H9 (cell line): ENCODE measurements around the gene LRRC36. TPM values are rescaled to one million over a fixed set of nuclear protein-coding genes. Genes with fewer than 3 reads are reported as not detected.

Experiments
- DNase-seq: peaks from one replicate; pipeline ENCODE4 v3.0.0-alpha.2; 2017
- H2AFZ ChIP-seq: one replicate; pipeline ENCODE4 v1.6.1; 2013; ENCODE audit warnings: mild to moderate bottlenecking, low read length, control low read depth, moderate library complexity
- H2AK5ac ChIP-seq: 2 replicates; pipeline ENCODE4 v1.6.1; 2013; ENCODE audit warnings: low read length, control low read depth, mixed read lengths; ENCODE audit not compliant: insufficient read length
- H2BK120ac ChIP-seq: one replicate; pipeline ENCODE4 v1.6.1; 2013; ENCODE audit warnings: low read depth, mild to moderate bottlenecking, low read length, control low read depth, inconsistent platforms; ENCODE audit not compliant: poor library complexity, severe bottlenecking
- H2BK12ac ChIP-seq: 2 replicates; pipeline ENCODE4 v1.6.1; 2013; ENCODE audit warnings: low read length, control low read depth, mixed read lengths, low read depth; ENCODE audit not compliant: insufficient read length
- H2BK15ac ChIP-seq: 2 replicates; pipeline ENCODE4 v1.6.1; 2013; ENCODE audit warnings: low read depth, low read length, control low read depth
- H2BK20ac ChIP-seq: one replicate; pipeline ENCODE4 v1.6.1; 2013; ENCODE audit warnings: low read depth, mild to moderate bottlenecking, low read length, control low read depth, inconsistent platforms; ENCODE audit not compliant: poor library complexity, severe bottlenecking
- H2BK5ac ChIP-seq: 2 replicates; pipeline ENCODE4 v1.6.1; 2013; ENCODE audit warnings: low read length, control low read depth, mixed read lengths; ENCODE audit not compliant: insufficient read length
- H3K14ac ChIP-seq: 2 replicates; pipeline ENCODE4 v1.6.1; 2013; ENCODE audit warnings: low read length, control low read depth; ENCODE audit not compliant: insufficient read depth
- H3K18ac ChIP-seq: 2 replicates; pipeline ENCODE4 v1.6.1; 2013; ENCODE audit warnings: low read depth, mild to moderate bottlenecking, mixed read lengths, low read length, control low read depth; ENCODE audit not compliant: insufficient read length
- H3K23ac ChIP-seq: 2 replicates; pipeline ENCODE4 v1.6.1; 2013; ENCODE audit warnings: low read length, control low read depth, mixed read lengths, low read depth; ENCODE audit not compliant: insufficient read length
- H3K23me2 ChIP-seq: 2 replicates; pipeline ENCODE4 v1.6.1; 2013; ENCODE audit warnings: low read depth, mild to moderate bottlenecking, mixed read lengths, low read length, control low read depth; ENCODE audit not compliant: insufficient read length, poor library complexity, severe bottlenecking
- H3K27ac ChIP-seq: 2 replicates; pipeline ENCODE4 v1.5.1; 2013; ENCODE audit warnings: low read length, control low read depth, mixed read lengths, low read depth; ENCODE audit not compliant: insufficient read length
- H3K27me3 ChIP-seq: 2 replicates; pipeline ENCODE4 v1.6.1; 2013; ENCODE audit warnings: low read length, control low read depth, inconsistent platforms; ENCODE audit not compliant: insufficient read depth
- H3K4ac ChIP-seq: 2 replicates; pipeline ENCODE4 v1.6.1; 2013; ENCODE audit warnings: low read depth, mild to moderate bottlenecking, control low read depth, inconsistent platforms, low read length, moderate library complexity
- H3K4me1 ChIP-seq: 2 replicates; pipeline ENCODE4 v1.6.1; 2013; ENCODE audit warnings: low read length, control low read depth, inconsistent platforms; ENCODE audit not compliant: insufficient read depth
- H3K4me2 ChIP-seq: 2 replicates; pipeline ENCODE4 v1.6.1; 2013; ENCODE audit warnings: low read length, control low read depth, mixed read lengths; ENCODE audit not compliant: insufficient read length, insufficient read depth
- H3K56ac ChIP-seq: 2 replicates; pipeline ENCODE4 v1.6.1; 2013; ENCODE audit warnings: low read depth, mild to moderate bottlenecking, mixed read lengths, low read length, control low read depth; ENCODE audit not compliant: insufficient read length
- H3K79me1 ChIP-seq: 2 replicates; pipeline ENCODE4 v1.6.1; 2013; ENCODE audit warnings: low read depth, mild to moderate bottlenecking, moderate library complexity, low read length, control low read depth, inconsistent platforms; ENCODE audit not compliant: insufficient read depth, poor library complexity, severe bottlenecking
- H3K79me2 ChIP-seq: 2 replicates; pipeline ENCODE4 v1.6.1; 2013; ENCODE audit warnings: low read length, control low read depth, inconsistent platforms; ENCODE audit not compliant: insufficient read depth
- H3K9ac ChIP-seq: 2 replicates; pipeline ENCODE4 v1.6.1; 2013; ENCODE audit warnings: low read length, control low read depth, mixed read lengths; ENCODE audit not compliant: insufficient read length; ENCODE audit errors: extremely low read depth
- H3K9me3 ChIP-seq: one replicate; pipeline ENCODE4 v1.6.1; 2013; ENCODE audit warnings: low read depth, low read length, inconsistent platforms; ENCODE audit not compliant: control insufficient read depth
- H3T11ph ChIP-seq: one replicate; pipeline ENCODE4 v1.6.1; 2013; ENCODE audit warnings: mild to moderate bottlenecking, low read length, control low read depth, inconsistent platforms
- H4K20me1 ChIP-seq: one replicate; pipeline ENCODE4 v1.6.1; 2013; ENCODE audit not compliant: control insufficient read depth, insufficient read length, insufficient read depth
- H4K5ac ChIP-seq: 2 replicates; pipeline ENCODE4 v1.6.1; 2013; ENCODE audit warnings: low read depth, mild to moderate bottlenecking, mixed read lengths, low read length, control low read depth; ENCODE audit not compliant: insufficient read length
- H4K8ac ChIP-seq: replicated peaks from 2 replicates; pipeline ENCODE4 v1.6.1; 2013; ENCODE audit warnings: low read length, control low read depth, mixed read lengths, low read depth; ENCODE audit not compliant: insufficient read length
- H4K91ac ChIP-seq: 2 replicates; pipeline ENCODE4 v1.6.1; 2013; ENCODE audit warnings: low read depth, mild to moderate bottlenecking, moderate library complexity, mixed read lengths, low read length, control low read depth; ENCODE audit not compliant: insufficient read length
- H3K27ac Mint-ChIP-seq, 3 experiments: 2 replicates in 2 of 3; 3 replicates in 1 of 3; pipeline ENCODE4 v1.8.0; 2020 to 2021; ENCODE audit warnings: mixed read lengths in 3 of 3, mild to moderate bottlenecking in 1 of 3, moderate library complexity in 1 of 3
- H3K27me3 Mint-ChIP-seq: 2 replicates; pipeline ENCODE4 v1.8.0; 2021; ENCODE audit warnings: low read depth, mild to moderate bottlenecking, moderate library complexity, mixed read lengths
- H3K36me3 Mint-ChIP-seq, 3 experiments: 2 replicates in 2 of 3; 3 replicates in 1 of 3; pipeline ENCODE4 v1.8.0; 2020 to 2021; ENCODE audit warnings: low read depth in 3 of 3, mixed read lengths in 3 of 3; ENCODE audit not compliant: insufficient read depth in 1 of 3
- H3K4me1 Mint-ChIP-seq, 2 experiments: 2 replicates each; pipeline ENCODE4 v1.8.0; 2020; ENCODE audit warnings: mixed read lengths in 2 of 2
- H3K4me3 Mint-ChIP-seq, 2 experiments: 2 replicates in 1 of 2; 3 replicates in 1 of 2; pipeline ENCODE4 v1.8.0; 2020 to 2021; ENCODE audit warnings: mild to moderate bottlenecking in 2 of 2, mixed read lengths in 2 of 2, moderate library complexity in 1 of 2
- H3K9me3 Mint-ChIP-seq, 2 experiments: 2 replicates in 1 of 2; 3 replicates in 1 of 2; pipeline ENCODE4 v1.8.0; 2020; ENCODE audit warnings: mild to moderate bottlenecking in 2 of 2, mixed read lengths in 2 of 2, moderate library complexity in 1 of 2
- WGBS: extraction: QIAGEN DNeasy Blood & Tissue Kit; methylation state at CpG from one replicate; pipeline ENCODE4 v1.1.7; 2013; ENCODE audit warnings: missing lambda C conversion rate, low lambda C conversion rate, mixed read lengths; ENCODE audit not compliant: insufficient read length; ENCODE audit errors: extremely low coverage; 5-methylcytosine and 5-hydroxymethylcytosine counted together
- total RNA-seq: library from RNA; stranded (reverse); gene quantifications from 2 replicates; pipeline ENCODE4 v1.2.1, GENCODE V29; 2021
- TF ChIP-seq, protein P1 (sequence below): fragments of 200-600 bp; sonication (generic); conservative IDR thresholded peaks from 3 replicates; pipeline ENCODE4 v1.8.0; 2021; ENCODE audit warnings: antibody characterized with exemption, mild to moderate bottlenecking

Gene LRRC36
- total RNA-seq, 1 experiment from 2014 or later = not detected

DNA sequence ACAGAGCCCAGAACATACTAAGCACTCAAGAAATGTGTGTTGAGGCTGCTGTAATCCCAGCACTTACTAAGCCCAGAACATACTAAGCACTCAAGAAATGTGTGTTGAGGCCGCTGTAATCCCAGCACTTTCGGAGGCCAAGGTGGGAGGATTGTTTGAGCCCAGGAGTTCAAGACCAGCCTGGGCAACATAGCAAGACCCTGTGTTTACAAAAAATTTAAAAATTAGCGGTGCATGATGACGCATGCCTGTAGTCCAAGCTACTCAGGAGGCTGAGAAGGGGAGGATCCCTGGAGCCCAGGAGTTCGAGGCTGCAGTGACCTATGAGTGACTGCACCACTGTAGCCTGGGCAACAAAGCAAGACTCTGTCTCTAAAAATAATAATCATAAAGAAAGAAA lies 96.4 kb downstream of the LRRC36 start:
- peaks cover 57 to 63% of the 10 kb centered on the region in 2 experiments for H3K4me1 Mint-ChIP-seq
- Histone ChIP-seq H3K56ac (no peak overlapping the region), H4K8ac (no peak overlapping the region), H2BK120ac (no peak overlapping the region), H3K9me3 (no peaks in the 10 kb centered on the region), H3K4me1 (peaks cover 26% of the 10 kb centered on the region), H3K27ac (no peak overlapping the region), H3K79me1 (no peaks in the 10 kb centered on the region), H3T11ph (no peak overlapping the region), H2BK15ac (no peak overlapping the region), H3K27me3 (no peaks in the 10 kb centered on the region; the same call in 1 of the 2 replicates), H2AFZ (no peak overlapping the region), H3K14ac (no peak overlapping the region), H3K4ac (no peak overlapping the region), H3K4me2 (no peak overlapping the region), H3K18ac (no peak overlapping the region), H2BK12ac (no peak overlapping the region), H3K23me2 (no peaks in the 10 kb centered on the region), H3K23ac (no peak overlapping the region), H2BK20ac (no peak overlapping the region), H3K9ac (no peak overlapping the region), H4K91ac (no peak overlapping the region), H2BK5ac (no peak overlapping the region), H2AK5ac (no peak overlapping the region), H4K5ac (no peak overlapping the region), H4K20me1 (no peaks in the 10 kb centered on the region), H3K79me2 (no peaks in the 10 kb centered on the region)
- peaks cover 2 to 5% of the 10 kb centered on the region in 2 experiments; a peak in 3 of 5 replicates for H3K9me3 Mint-ChIP-seq
- H3K36me3 Mint-ChIP-seq = peaks cover 0 to 4% (median 2%) of the 10 kb centered on the region in 3 experiments; a peak in 1 of 7 replicates
- TF ChIP-seq, protein P1, sequence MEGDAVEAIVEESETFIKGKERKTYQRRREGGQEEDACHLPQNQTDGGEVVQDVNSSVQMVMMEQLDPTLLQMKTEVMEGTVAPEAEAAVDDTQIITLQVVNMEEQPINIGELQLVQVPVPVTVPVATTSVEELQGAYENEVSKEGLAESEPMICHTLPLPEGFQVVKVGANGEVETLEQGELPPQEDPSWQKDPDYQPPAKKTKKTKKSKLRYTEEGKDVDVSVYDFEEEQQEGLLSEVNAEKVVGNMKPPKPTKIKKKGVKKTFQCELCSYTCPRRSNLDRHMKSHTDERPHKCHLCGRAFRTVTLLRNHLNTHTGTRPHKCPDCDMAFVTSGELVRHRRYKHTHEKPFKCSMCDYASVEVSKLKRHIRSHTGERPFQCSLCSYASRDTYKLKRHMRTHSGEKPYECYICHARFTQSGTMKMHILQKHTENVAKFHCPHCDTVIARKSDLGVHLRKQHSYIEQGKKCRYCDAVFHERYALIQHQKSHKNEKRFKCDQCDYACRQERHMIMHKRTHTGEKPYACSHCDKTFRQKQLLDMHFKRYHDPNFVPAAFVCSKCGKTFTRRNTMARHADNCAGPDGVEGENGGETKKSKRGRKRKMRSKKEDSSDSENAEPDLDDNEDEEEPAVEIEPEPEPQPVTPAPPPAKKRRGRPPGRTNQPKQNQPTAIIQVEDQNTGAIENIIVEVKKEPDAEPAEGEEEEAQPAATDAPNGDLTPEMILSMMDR = no peak
- DNase-seq = no peak
- H3K27ac Mint-ChIP-seq = no peak overlapping the region; a peak in 2 of 7 replicates
- no peak overlapping the region for H3K4me3 Mint-ChIP-seq
- no CpG with 5 or more reads among the region's 5 CpGs for WGBS
- peaks cover under 1% of the 10 kb centered on the region; the same call in 1 of the 2 replicates for H3K27me3 Mint-ChIP-seq
